Adipose tissue (tissue), 3 donors: Measurements from ENCODE around the gene PRPF19. TPM values are rescaled to one million over a fixed set of nuclear protein-coding genes. Genes with fewer than 3 reads are reported as not detected.

ENCODE experiments used
- H3K27ac ChIP-seq: one replicate; pipeline ENCODE4 v1.5.1; 2013; ENCODE audit warnings: low read depth, low read length
- WGBS, 3 donors: extraction: QIAGEN DNeasy Blood & Tissue Kit; methylation state at CpG; one replicate each; pipeline ENCODE4 v1.1.7; 2013; 5-methylcytosine and 5-hydroxymethylcytosine counted together
- polyA plus RNA-seq, 3 donors: library from polyadenylated mRNA; stranded (reverse); fragments of 200-250 nt; gene quantifications; one replicate each; pipeline ENCODE4 v1.2.3, GENCODE V29; 2013
- donor health status: healthy with polysubstance abuse.
- donor health status: Bipolar disorder and iron deficiency.
- donor health status: healthy.

The PRPF19 gene
- polyA plus RNA-seq, 3 donors: 42.5 to 61.4 (median 59.6) TPM

DNA sequence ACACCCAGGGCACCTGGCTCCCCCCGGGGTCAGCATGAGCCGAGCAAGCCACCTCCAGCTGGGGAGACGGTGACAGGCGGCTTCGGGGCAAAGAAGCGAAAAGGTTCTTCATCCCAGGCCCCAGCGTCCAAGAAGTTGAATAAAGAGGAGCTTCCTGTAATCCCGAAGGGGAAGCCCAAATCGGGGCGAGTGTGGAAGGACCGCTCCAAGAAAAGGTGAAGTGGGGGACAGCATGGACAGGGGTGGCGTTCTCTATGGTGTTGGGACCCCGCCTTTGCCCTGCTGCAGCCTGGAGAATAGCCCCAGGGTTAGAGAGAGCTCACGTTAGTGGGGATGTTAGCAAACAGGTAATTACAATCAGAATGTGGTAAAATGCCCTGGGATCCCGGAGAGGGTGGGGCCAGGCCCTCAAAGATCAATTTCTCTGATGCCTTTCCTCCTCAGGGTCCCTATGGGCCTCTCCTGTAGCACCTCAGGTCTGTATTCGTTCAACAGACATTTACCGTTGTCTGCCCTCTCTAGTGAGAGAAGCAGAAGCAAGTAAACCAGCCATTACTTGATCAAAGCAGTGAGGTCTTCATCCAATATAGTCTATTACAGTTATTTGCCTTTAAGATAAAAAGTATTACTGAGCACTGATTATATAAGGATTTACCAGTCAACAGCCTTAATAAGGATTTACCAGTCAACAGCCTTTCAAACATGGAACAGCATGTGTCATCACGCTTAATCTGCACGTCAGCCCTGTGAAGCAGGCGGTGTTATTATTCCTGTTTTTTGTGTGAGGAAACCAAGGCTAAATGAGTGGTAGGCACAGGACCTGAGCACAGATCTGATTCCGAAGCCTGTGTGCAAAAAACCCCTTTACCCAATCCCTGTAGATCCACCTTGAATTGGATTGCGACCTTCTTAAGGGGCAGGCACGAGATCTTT lies 63.5 kb downstream of the PRPF19 start:
- no peak overlapping the region for H3K27ac ChIP-seq
- 9 to 15% (median 12%) methylated on average over 23 of the region's 23 CpGs for WGBS, 3 donors

- H3K27ac ChIP-seq: no peak within 1 kb of the TSS
- 0 to 1% (median 0%) methylated on average over 57 of the region's 57 CpGs for WGBS, 3 donors
These were observed 64.4 kb downstream of the PRPF19 start, which contains the start of gene CCDC86 for GRCh38 chr11:60841797-60842667. Gene CCDC86 (plus strand): TSS chr11:60842113. CDS start chr11:60842125, 12 bp downstream.

Other genes starting within 250 kb of the PRPF19 start
- under 1 TPM in 2 of 3 donors, not detected in 1; 0.37 to 0.44 TPM for gene MS4A8, start 207.0 kb downstream of the PRPF19 start, polyA plus RNA-seq
- gene MS4A18, start 181.9 kb downstream of the PRPF19 start, polyA plus RNA-seq: not detected
- under 1 TPM in 1 of 3 donors, not detected in 2; 0.03 TPM for gene MS4A15, start 149.7 kb downstream of the PRPF19 start, polyA plus RNA-seq
- under 1 TPM in 1 of 3 donors, not detected in 2; 0.11 TPM for gene MS4A10, start 121.3 kb downstream of the PRPF19 start, polyA plus RNA-seq
- 10 to 100 TPM; 11.6 to 34.7 (median 13.8) TPM for gene CCDC86, start 64.5 kb downstream of the PRPF19 start, polyA plus RNA-seq
- gene PTGDR2, start 50.6 kb downstream of the PRPF19 start, polyA plus RNA-seq: under 1 TPM in 2 of 3 donors, not detected in 1; 0.22 to 0.81 TPM
- gene ZP1, start 39.0 kb downstream of the PRPF19 start, polyA plus RNA-seq: 1 to 10 TPM in 1 of 3 donors, under 1 TPM in 2; 0.33 to 1.5 (median 0.79) TPM
- gene TMEM109, start 7.6 kb upstream of the PRPF19 start, polyA plus RNA-seq: 100 to 1,000 TPM in 1 of 3 donors, 10 to 100 TPM in 2; 58.2 to 107 (median 83.5) TPM
- 10 to 100 TPM in 1 of 3 donors, 1 to 10 TPM in 2; 5.1 to 11.1 (median 7.0) TPM for gene TMEM132A, start 17.9 kb upstream of the PRPF19 start, polyA plus RNA-seq
- gene SLC15A3, start 45.6 kb upstream of the PRPF19 start, polyA plus RNA-seq: 10 to 100 TPM in 2 of 3 donors, 1 to 10 TPM in 1; 6.0 to 43.4 (median 23.8) TPM
- gene CD6, start 65.1 kb upstream of the PRPF19 start, polyA plus RNA-seq: 1 to 10 TPM in 1 of 3 donors, under 1 TPM in 2; 0.45 to 1.7 (median 0.82) TPM
- gene CD5, start 195.9 kb upstream of the PRPF19 start, polyA plus RNA-seq: under 1 TPM; 0.34 to 0.71 (median 0.56) TPM